Neural progenitor cell (in vitro differentiated cells): Measurements from ENCODE around the gene UGGT1.

Experiments used
- EZH2 ChIP-seq: fragments of 200-600 bp; sonication (generic); IDR thresholded peaks from 2 replicates; pipeline ENCODE4 v1.6.1; 2017; ENCODE audit warnings: antibody characterized with exemption, mild to moderate bottlenecking, moderate library complexity
- EZH2phosphoT487 ChIP-seq: fragments of 200-600 bp; sonication (generic); IDR thresholded peaks from 2 replicates; pipeline ENCODE4 v1.6.1; 2017; ENCODE audit warnings: antibody characterized with exemption

DNA sequence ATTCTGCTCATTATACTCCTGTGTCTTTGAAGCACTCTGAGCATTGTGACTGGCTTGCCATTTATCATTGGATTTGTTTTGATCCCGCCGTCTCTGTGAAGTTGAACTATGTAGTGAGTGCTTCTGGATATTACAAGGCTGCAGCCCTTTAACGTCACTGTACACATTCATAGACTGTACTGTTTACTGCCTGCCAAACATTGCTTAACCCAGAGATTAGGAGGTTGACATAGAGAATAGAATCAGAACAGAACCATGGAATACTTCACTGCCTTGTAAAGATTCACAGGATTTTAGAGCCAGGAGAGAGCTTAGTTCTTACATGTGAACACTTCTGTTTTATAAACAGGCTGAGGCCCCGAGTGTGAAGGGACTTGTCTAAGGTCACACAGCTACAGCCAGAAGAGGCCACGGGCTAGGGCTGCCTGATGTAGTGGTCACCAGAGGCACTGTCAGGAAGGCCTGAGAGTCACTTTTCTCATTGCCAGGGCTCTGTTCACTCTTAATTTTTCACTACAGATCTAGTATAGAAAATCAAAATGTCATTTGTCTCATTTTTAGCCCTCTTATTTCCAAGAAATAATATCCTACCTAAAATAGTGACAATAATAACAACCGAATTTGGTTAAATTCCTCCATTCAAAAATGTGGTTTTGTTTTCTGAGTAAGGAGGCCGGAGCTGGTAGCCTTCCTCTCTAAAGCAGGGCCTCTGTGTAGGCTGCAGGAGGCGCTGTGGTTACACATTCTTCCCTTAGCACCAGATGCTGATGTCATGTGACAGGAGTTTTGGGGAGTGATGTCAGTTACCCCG is 87.9 kb downstream of the UGGT1 start:
- no peak for TF ChIP-seq EZH2phosphoT487
- no peak for TF ChIP-seq EZH2
